SK-N-SH (cell line): ENCODE data around the gene SMARCC1. TPM values are rescaled to one million over a fixed set of nuclear protein-coding genes. Genes with fewer than 3 reads are reported as not detected.
A peak's percentile ranks its signal among the peaks of the same experiment; 100 is the strongest.

ENCODE experiments used
- CTCF ChIA-PET: fragments of 300-600, 350-600 bp; formaldehyde crosslinking; extraction: SDS; loops from one replicate; lab custom pipeline; 2021; lab: Yijun Ruan, JAX
- POLR2A ChIA-PET: fragments of 350-600 bp; sonication (Branson Sonifier 250); formaldehyde crosslinking; extraction: SDS; loops from one replicate; lab custom pipeline; 2020; ENCODE audit warnings: antibody characterized with exemption, inconsistent platforms; lab: Yijun Ruan, JAX
- DNase-seq: peaks from one replicate; pipeline ENCODE4 v3.0.0; 2012
- H2AFZ ChIP-seq: fragments of 200-600 bp; sonication (generic); 2 replicates; pipeline ENCODE4 v1.8.1; 2016; ENCODE audit warnings: antibody characterized with exemption, mild to moderate bottlenecking, low read depth
- H3F3A ChIP-seq: fragments of 200-600 bp; sonication (generic); replicated peaks from 2 replicates; pipeline ENCODE3; 2016; ENCODE audit warnings: antibody characterized with exemption, mild to moderate bottlenecking; ENCODE audit not compliant: insufficient read depth
- H3K27ac ChIP-seq, 2 experiments: fragments of 200-500 bp in 1 of 2; fragments of 200-600 bp in 1 of 2; sonication (Bioruptor generic) in 1 of 2; sonication (generic), shearing (Covaris generic) in 1 of 2; 2 replicates each; pipeline versions ENCODE4 v1.5.1 to v1.6.1; 2014 to 2016; ENCODE audit warnings: low read depth in 2 of 2, inconsistent platforms in 1 of 2, low read length in 1 of 2, mild to moderate bottlenecking in 1 of 2, mixed read lengths in 1 of 2
- H3K27me3 ChIP-seq: fragments of 200-600 bp; sonication (generic), shearing (Covaris generic); 2 replicates; pipeline ENCODE4 v1.6.1; 2016; ENCODE audit warnings: mixed run types; ENCODE audit not compliant: insufficient read depth
- H3K36me3 ChIP-seq, 2 experiments: fragments of 200-500 bp in 1 of 2; fragments of 200-600 bp in 1 of 2; sonication (Bioruptor generic) in 1 of 2; sonication (generic) in 1 of 2; replicated peaks in 1 of 2; 2 replicates each; pipeline versions ENCODE3 to v1.5.1; 2014 to 2016; ENCODE audit warnings: low read length in 1 of 2, mild to moderate bottlenecking in 1 of 2; ENCODE audit not compliant: insufficient read depth in 2 of 2, control insufficient read depth in 1 of 2
- H3K4me1 ChIP-seq, 2 experiments: fragments of 200-500 bp in 1 of 2; fragments of 200-600 bp in 1 of 2; sonication (Bioruptor generic) in 1 of 2; sonication (generic), shearing (Covaris generic) in 1 of 2; 2 replicates each; pipeline versions ENCODE4 v1.5.1 to v1.6.1; 2014 to 2016; ENCODE audit warnings: low read depth in 1 of 2, low read length in 1 of 2, mixed run types in 1 of 2; ENCODE audit not compliant: insufficient read depth in 2 of 2, control insufficient read depth in 1 of 2
- H3K4me2 ChIP-seq: fragments of 200-600 bp; sonication (generic), shearing (Covaris generic); 2 replicates; pipeline ENCODE4 v1.6.1; 2017; ENCODE audit warnings: mixed run types
- H3K4me3 ChIP-seq, 2 experiments: fragments of 200-500 bp in 1 of 2; fragments of 200-600 bp in 1 of 2; sonication (Bioruptor generic) in 1 of 2; sonication (generic), shearing (Covaris generic) in 1 of 2; 2 replicates each; pipeline versions ENCODE4 v1.5.1 to v1.8.1; 2014 to 2016; ENCODE audit warnings: low read depth in 2 of 2, inconsistent platforms in 1 of 2, low read length in 1 of 2, mild to moderate bottlenecking in 1 of 2, mixed read lengths in 1 of 2, moderate library complexity in 1 of 2
- H3K79me2 ChIP-seq: fragments of 200-600 bp; sonication (generic); 2 replicates; pipeline ENCODE4 v1.8.1; 2017; ENCODE audit warnings: mild to moderate bottlenecking; ENCODE audit not compliant: insufficient read depth
- H3K9ac ChIP-seq: fragments of 200-600 bp; sonication (generic); 2 replicates; pipeline ENCODE4 v1.6.1; 2017; ENCODE audit warnings: mixed run types
- H3K9me2 ChIP-seq: fragments of 200-600 bp; sonication (generic); 2 replicates; pipeline ENCODE4 v1.6.1; 2017; ENCODE audit warnings: mixed run types
- H3K9me3 ChIP-seq: fragments of 200-600 bp; sonication (generic); 2 replicates; pipeline ENCODE4 v1.6.1; 2017; ENCODE audit warnings: mixed run types, mild to moderate bottlenecking, moderate library complexity
- H4K20me1 ChIP-seq: fragments of 200-600 bp; sonication (generic); 2 replicates; pipeline ENCODE4 v1.6.1; 2017; ENCODE audit warnings: mild to moderate bottlenecking, mixed run types; ENCODE audit not compliant: insufficient read depth
- CHD2 ChIP-seq: fragments of 150-350 bp; IDR thresholded peaks from 2 replicates; pipeline ENCODE4 v1.6.1; 2018; ENCODE audit warnings: low read length; ENCODE audit not compliant: partially characterized antibody
- CTCF ChIP-seq: fragments of 200-600 bp; sonication (generic); IDR thresholded peaks from 2 replicates; pipeline ENCODE4 v1.6.1; 2017; ENCODE audit warnings: antibody characterized with exemption, mild to moderate bottlenecking, moderate library complexity
- EZH2phosphoT487 ChIP-seq: fragments of 200-600 bp; sonication (generic); IDR thresholded peaks from 2 replicates; pipeline ENCODE4 v1.6.1; 2017; ENCODE audit warnings: low read depth, mixed run types, mild to moderate bottlenecking, antibody characterized with exemption, moderate library complexity, borderline replicate concordance
- FOSL2 ChIP-seq: IDR thresholded peaks from 2 replicates; pipeline ENCODE4 v1.4.0; 2012; ENCODE audit warnings: low read depth, mild to moderate bottlenecking, moderate library complexity, borderline replicate concordance
- FOXJ3 ChIP-seq: sonication (generic); formaldehyde crosslinking; IDR thresholded peaks from 2 replicates; pipeline ENCODE4 v1.5.1; 2020; ENCODE audit warnings: mild to moderate bottlenecking, missing genetic modification reagents
- FOXM1 ChIP-seq: IDR thresholded peaks from 2 replicates; pipeline ENCODE4 v1.4.0; 2012; ENCODE audit warnings: low read depth, mild to moderate bottlenecking
- GATA2 ChIP-seq: sonication (generic); formaldehyde crosslinking; IDR thresholded peaks from 2 replicates; pipeline ENCODE4 v1.5.0; 2020; ENCODE audit warnings: mild to moderate bottlenecking, missing genetic modification reagents
- JUND ChIP-seq: IDR thresholded peaks from 2 replicates; pipeline ENCODE4 v1.4.0; 2012
- MEF2A ChIP-seq: IDR thresholded peaks from 2 replicates; pipeline ENCODE4 v1.4.0; 2012; ENCODE audit warnings: low read depth, borderline replicate concordance
- MXI1 ChIP-seq: IDR thresholded peaks from 2 replicates; pipeline ENCODE4 v1.6.1; 2012; ENCODE audit warnings: mild to moderate bottlenecking, low read depth, low read length, improper control_type of control experiment
- NFIC ChIP-seq: IDR thresholded peaks from 2 replicates; pipeline ENCODE4 v1.4.0; 2012; ENCODE audit warnings: borderline replicate concordance
- NRF1 ChIP-seq: IDR thresholded peaks from 2 replicates; pipeline ENCODE4 v1.6.1; 2012; ENCODE audit warnings: low read depth, mild to moderate bottlenecking, low read length
- POLR2AphosphoS5 ChIP-seq: IDR thresholded peaks from 2 replicates; pipeline ENCODE4 v1.6.1; 2012; ENCODE audit warnings: low read depth, low read length
- RAD21 ChIP-seq: IDR thresholded peaks from 2 replicates; pipeline ENCODE4 v1.6.1; 2012; ENCODE audit warnings: mild to moderate bottlenecking, low read length
- SIN3A ChIP-seq: IDR thresholded peaks from 2 replicates; pipeline ENCODE4 v1.6.1; 2012; ENCODE audit warnings: low read depth, mild to moderate bottlenecking, low read length, moderate library complexity, borderline replicate concordance
- TCF12 ChIP-seq: IDR thresholded peaks from 2 replicates; pipeline ENCODE4 v1.4.0; 2012
- YY1 ChIP-seq: IDR thresholded peaks from 2 replicates; pipeline ENCODE4 v1.4.0; 2012; ENCODE audit warnings: low read depth, mild to moderate bottlenecking
- ZBTB33 ChIP-seq: IDR thresholded peaks from 2 replicates; pipeline ENCODE4 v1.4.0; 2012; ENCODE audit warnings: low read depth, borderline replicate concordance
- WGBS: methylation state at CpG from one replicate; pipeline ENCODE4 v1.1.6; 2017; ENCODE audit warnings: low lambda C conversion rate; 5-methylcytosine and 5-hydroxymethylcytosine counted together
- polyA plus RNA-seq, 3 experiments: library from polyadenylated mRNA; depleted of rRNA; stranded (reverse); fragments of >200 nt; gene quantifications; 2 replicates each; pipeline ENCODE4 v1.2.3, GENCODE V29; 2012
- TF ChIP-seq, protein P1 (sequence below): IDR thresholded peaks from 2 replicates; pipeline ENCODE4; 2012
- TF ChIP-seq, protein P2 (sequence below): IDR thresholded peaks from 2 replicates; pipeline ENCODE4 v1.4.0; 2012; ENCODE audit warnings: low read depth
- TF ChIP-seq, protein P3 (sequence below): fragments of 150-350 bp; IDR thresholded peaks from 2 replicates; pipeline ENCODE4 v1.6.1; 2017; ENCODE audit warnings: antibody characterized with exemption, low read length, low read depth, borderline replicate concordance
- TF ChIP-seq, protein P4 (sequence below): IDR thresholded peaks from 2 replicates; pipeline ENCODE4 v1.4.0; 2012; ENCODE audit warnings: low read depth, borderline replicate concordance
- TF ChIP-seq, protein P5 (sequence below): fragments of 150-350 bp; IDR thresholded peaks from 2 replicates; pipeline ENCODE4 v1.6.1; 2016; ENCODE audit warnings: mild to moderate bottlenecking, low read depth, low read length

Gene SMARCC1
- polyA plus RNA-seq, 1 of the 3 experiments (the other 2 are of a cell fraction) = 16.5 TPM

- Histone ChIP-seq H3K9me3 (no peaks in the 10 kb centered on the region), H3K4me3 (peak overlapping the region; percentile 74 to 95), H3K9ac (peak overlapping the region; percentile 98), H3K4me1 (peaks cover 3 to 15% of the 10 kb centered on the region in 2 experiments; a peak in 1 of 4 replicates), H3K36me3 (peaks cover 22 to 30% of the 10 kb centered on the region in 2 experiments), H3K27ac (peak overlapping the region; percentile 66 to 69), H3K4me2 (peak overlapping the region; percentile 89), H2AFZ (peak overlapping the region; percentile 56; the same call in 1 of the 2 replicates), H3K9me2 (no peaks in the 10 kb centered on the region), H4K20me1 (peaks cover 5% of the 10 kb centered on the region; the same call in 1 of the 2 replicates), H3K27me3 (no peaks in the 10 kb centered on the region), H3F3A (peaks cover 8% of the 10 kb centered on the region), H3K79me2 (peaks cover 41% of the 10 kb centered on the region)
- peak; percentile 98 for DNase-seq
- CTCF ChIA-PET = interaction anchor here (0.6 to 4.0 kb wide), 40 partner anchors 10 to 611 kb away, joined by 3 to 44 read pairs (median 4); no protein-coding TSS in a partner anchor
- 7% methylated on average over 34 of the region's 77 CpGs for WGBS
- POLR2A ChIA-PET = interaction anchor here (0.6 to 2.4 kb wide), 6 partner anchors 11 to 327 kb away, joined by 3 to 8 read pairs (median 4); partner anchors contain the start of gene DHX30
- TF ChIP-seq MEF2A (no peak), MXI1 (peak; percentile 83; the same call in 1 of the 2 replicates), YY1 (peak; percentile 93), EZH2phosphoT487 (no peak), CHD2 (peak; percentile 79), NFIC (no peak), NRF1 (no peak), POLR2AphosphoS5 (peak; percentile 36; the same call in 1 of the 2 replicates), CTCF (peak; percentile 78), JUND (no peak), FOXJ3 (CRISPR knock-in tag) (no peak), FOSL2 (0 out of 2 replicates have a peak, but pooled peaks have one; percentile 2), RAD21 (peak; percentile 25; the same call in 1 of the 2 replicates), TCF12 (peak; percentile 8; the same call in 1 of the 2 replicates), GATA2 (no peak), SIN3A (no peak; the same call in 1 of the 2 replicates), FOXM1 (0 out of 2 replicates have a peak, but pooled peaks have one; percentile 25), ZBTB33 (peak; percentile 48; the same call in 1 of the 2 replicates)
- TF ChIP-seq, protein P1, sequence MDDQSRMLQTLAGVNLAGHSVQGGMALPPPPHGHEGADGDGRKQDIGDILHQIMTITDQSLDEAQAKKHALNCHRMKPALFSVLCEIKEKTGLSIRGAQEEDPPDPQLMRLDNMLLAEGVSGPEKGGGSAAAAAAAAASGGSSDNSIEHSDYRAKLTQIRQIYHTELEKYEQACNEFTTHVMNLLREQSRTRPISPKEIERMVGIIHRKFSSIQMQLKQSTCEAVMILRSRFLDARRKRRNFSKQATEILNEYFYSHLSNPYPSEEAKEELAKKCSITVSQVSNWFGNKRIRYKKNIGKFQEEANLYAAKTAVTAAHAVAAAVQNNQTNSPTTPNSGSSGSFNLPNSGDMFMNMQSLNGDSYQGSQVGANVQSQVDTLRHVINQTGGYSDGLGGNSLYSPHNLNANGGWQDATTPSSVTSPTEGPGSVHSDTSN = peak; percentile 32; the same call in 1 of the 2 replicates
- TF ChIP-seq, protein P2, sequence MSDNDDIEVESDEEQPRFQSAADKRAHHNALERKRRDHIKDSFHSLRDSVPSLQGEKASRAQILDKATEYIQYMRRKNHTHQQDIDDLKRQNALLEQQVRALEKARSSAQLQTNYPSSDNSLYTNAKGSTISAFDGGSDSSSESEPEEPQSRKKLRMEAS = peak; percentile 58; the same call in 1 of the 2 replicates
- TF ChIP-seq, protein P3, sequence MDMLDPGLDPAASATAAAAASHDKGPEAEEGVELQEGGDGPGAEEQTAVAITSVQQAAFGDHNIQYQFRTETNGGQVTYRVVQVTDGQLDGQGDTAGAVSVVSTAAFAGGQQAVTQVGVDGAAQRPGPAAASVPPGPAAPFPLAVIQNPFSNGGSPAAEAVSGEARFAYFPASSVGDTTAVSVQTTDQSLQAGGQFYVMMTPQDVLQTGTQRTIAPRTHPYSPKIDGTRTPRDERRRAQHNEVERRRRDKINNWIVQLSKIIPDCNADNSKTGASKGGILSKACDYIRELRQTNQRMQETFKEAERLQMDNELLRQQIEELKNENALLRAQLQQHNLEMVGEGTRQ = no peak
- TF ChIP-seq, protein P4, sequence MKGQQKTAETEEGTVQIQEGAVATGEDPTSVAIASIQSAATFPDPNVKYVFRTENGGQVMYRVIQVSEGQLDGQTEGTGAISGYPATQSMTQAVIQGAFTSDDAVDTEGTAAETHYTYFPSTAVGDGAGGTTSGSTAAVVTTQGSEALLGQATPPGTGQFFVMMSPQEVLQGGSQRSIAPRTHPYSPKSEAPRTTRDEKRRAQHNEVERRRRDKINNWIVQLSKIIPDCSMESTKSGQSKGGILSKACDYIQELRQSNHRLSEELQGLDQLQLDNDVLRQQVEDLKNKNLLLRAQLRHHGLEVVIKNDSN = peak; percentile 24; the same call in 1 of the 2 replicates
- TF ChIP-seq, protein P5, sequence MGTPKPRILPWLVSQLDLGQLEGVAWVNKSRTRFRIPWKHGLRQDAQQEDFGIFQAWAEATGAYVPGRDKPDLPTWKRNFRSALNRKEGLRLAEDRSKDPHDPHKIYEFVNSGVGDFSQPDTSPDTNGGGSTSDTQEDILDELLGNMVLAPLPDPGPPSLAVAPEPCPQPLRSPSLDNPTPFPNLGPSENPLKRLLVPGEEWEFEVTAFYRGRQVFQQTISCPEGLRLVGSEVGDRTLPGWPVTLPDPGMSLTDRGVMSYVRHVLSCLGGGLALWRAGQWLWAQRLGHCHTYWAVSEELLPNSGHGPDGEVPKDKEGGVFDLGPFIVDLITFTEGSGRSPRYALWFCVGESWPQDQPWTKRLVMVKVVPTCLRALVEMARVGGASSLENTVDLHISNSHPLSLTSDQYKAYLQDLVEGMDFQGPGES = no peak
Observed at GRCh38 chr3:47824541-47825473, 43.1 kb upstream of the SMARCC1 start.
